GM18505 (cell line): ENCODE measurements around the gene LIN54.
A peak's percentile ranks its signal among the peaks of the same experiment; 100 is the strongest.
"Not testable (repeated sequence)": the region's sequence is repeated elsewhere in the genome, so short reads cannot be mapped to it uniquely, and the experiment has no call there.

Source experiments
- ATAC-seq: cut with Tn5 transposase; IDR thresholded peaks from one replicate; pipeline ENCODE4 v1.9.1; 2021; ENCODE audit not compliant: unreplicated experiment
- POLR2A ChIP-seq: IDR thresholded peaks from 4 replicates; pipeline ENCODE4 v1.6.1; 2011; ENCODE audit warnings: borderline replicate concordance; ENCODE audit not compliant: insufficient read depth, insufficient read length; ENCODE audit errors: extremely low read depth

LIN54 gene

DNA sequence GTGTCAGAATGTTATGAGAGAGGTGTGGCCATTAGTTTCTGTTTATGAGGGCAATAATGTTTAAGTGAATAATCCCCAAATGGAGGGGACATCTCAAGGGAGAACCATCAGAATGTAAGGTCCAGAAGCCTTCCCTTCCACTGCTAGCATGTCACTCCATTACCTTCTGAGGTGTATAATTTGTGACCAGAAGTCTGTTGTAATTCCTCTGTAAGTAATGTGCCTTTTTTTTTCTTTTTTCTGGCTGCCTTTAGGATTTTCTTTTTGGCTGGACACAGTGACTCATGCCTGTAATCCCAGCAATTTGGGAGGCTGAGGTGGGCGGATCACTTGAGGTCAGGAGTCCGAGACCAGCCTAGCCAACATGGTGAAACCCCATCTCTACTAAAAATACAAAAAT is 13.6 kb upstream of the LIN54 start:
- no peak for TF ChIP-seq POLR2A
- ATAC-seq: no peak

DNA sequence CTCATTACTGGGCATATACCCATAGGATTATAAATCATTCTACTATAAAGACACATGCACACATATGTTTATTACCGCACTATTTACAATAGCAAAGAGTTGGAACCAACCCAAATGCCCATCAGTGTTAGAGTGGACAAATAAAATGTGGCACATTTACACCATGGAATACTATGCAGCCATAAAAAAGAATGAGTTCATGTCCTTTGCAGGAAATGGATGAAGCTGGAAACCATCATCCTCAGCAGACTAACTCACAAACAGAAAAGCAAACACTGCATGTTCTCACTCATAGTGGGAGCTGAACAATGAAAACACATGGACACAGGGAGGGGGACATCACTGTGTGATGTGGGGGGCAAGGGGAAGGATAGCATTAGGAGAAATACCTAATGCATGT is 13.0 kb upstream of the LIN54 start:
- not testable (repeated sequence) for ATAC-seq

- TF ChIP-seq POLR2A: no peak
- ATAC-seq: no peak
Observed at GRCh38 chr4:83022724-83023450, 12.3 kb upstream of the LIN54 start.

GRCh38 chr4:83019794-83020494 is 9.3 kb upstream of the LIN54 start:
- ATAC-seq: no peak
- no peak for TF ChIP-seq POLR2A

DNA sequence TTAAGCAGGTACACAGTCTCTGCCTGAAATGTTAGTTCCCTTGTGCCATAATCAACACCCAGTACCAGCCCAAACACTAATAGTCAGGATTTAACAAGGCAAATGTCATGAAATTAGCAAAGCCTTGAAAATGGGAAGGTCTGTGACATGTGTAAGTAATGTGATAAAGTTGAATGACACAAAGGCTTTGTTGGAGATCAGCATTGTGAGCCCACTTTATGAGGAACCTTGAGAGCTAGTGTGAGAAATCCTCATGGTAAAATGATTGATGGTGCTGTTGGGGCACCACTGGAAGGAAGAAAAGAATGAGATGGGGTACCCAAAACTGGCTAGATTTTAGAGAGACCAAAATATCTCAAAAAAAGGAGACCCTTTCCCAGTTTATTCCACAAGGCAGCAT is 3.3 kb upstream of the LIN54 start:
- no peak for TF ChIP-seq POLR2A
- no peak for ATAC-seq

- no peak for TF ChIP-seq POLR2A
- no peak for ATAC-seq
Observed at GRCh38 chr4:83013420-83013867, 2.8 kb upstream of the LIN54 start.

- ATAC-seq: peak; percentile 82
- TF ChIP-seq POLR2A: peak; percentile 78
Observed at GRCh38 chr4:83012687-83013419, 2.2 kb upstream of the LIN54 start.

DNA sequence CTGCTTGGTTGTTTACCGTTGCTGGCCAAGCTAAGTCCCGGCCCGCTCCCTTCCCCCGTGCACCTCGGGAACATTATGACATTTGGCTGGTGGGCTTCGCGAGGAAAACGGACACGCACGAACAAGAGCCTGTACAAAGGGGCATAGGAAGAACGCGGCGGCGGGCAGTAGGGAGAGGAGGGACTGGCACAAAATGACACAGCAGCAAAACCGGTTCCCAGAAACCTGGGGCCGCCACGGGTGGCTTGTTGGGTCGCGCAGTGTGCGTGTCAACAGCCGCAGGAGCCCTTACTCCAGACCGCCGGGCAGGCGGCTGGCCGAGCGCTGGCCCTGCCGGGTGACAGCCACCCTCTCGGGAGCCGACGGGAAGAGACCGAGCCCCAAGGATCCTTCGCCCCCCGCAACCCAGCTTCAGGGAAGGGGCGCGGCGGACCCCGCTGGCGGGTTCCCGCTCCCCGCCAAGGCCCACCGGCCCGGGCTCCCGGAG is 1.6 kb upstream of the LIN54 start:
- peak; percentile 14 for ATAC-seq
- TF ChIP-seq POLR2A: no peak

- no peak for ATAC-seq
- no peak for TF ChIP-seq POLR2A
Observed at GRCh38 chr4:83011689-83012199, 1.1 kb upstream of the LIN54 start.

DNA sequence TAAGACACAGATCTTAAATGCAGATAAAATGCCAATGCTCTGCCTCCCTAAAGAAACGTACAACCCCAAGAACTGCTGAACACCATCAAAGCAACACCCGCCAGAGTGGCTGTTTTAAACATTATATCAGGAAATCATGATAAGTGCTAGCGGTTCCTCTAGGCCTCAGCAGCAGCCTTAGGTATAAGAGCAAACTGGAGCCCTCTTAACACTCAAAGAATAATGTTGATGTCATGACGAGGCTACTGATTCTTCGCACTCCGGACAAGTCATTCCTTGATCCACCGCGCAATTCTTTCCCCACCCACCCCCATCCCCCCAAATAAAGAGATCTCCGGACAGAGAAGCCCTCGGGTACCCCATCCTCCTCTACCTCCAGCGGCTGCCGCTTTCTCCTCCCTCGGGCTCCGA is 507 bp downstream of the LIN54 start:
- no peak for TF ChIP-seq POLR2A

GRCh38 chr4:83009529-83009928 is 1.1 kb downstream of the LIN54 start:
- no peak for TF ChIP-seq POLR2A
- no peak for ATAC-seq

More for the DNA sequence above, 507 bp downstream of the LIN54 start:
- no peak for ATAC-seq

- not testable (repeated sequence) for ATAC-seq
Observed at GRCh38 chr4:83003044-83003791, 7.4 kb downstream of the LIN54 start.

DNA sequence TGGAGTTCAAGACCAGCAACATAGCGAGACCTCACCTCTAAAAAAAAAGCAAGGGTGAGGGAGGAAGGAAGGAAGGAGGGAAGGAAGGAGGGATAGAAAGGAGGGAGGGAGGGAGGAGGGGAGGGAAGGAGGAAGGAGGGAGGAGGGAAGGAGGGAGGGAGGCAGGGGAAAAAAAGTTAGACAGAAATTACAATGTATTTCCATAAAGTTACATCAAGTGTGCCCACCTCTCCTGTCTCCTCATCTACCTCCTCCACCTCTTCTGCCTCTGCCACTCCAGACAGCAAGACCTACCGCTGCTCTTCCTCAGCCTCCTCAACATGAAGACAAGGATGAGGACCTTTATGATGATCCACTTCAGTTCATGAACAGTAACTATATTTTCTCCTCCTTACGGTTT is 8.3 kb downstream of the LIN54 start:
- TF ChIP-seq POLR2A: no peak
- ATAC-seq: no peak
